Panc1 (cell line): Measurements from ENCODE around the gene OR13C3.

Experiments
- CTCF ChIP-seq: fragments of 450-650 bp; IDR thresholded peaks from 2 replicates; pipeline ENCODE4 v1.5.1; 2017; ENCODE audit warnings: mild to moderate bottlenecking
- POLR2AphosphoS5 ChIP-seq: IDR thresholded peaks from 2 replicates; pipeline ENCODE4 v1.6.1; 2012; ENCODE audit warnings: mild to moderate bottlenecking, low read depth, low read length, moderate library complexity
- SIN3A ChIP-seq: IDR thresholded peaks from 2 replicates; pipeline ENCODE4 v1.6.1; 2012; ENCODE audit warnings: low read depth, mild to moderate bottlenecking, low read length, moderate library complexity, borderline replicate concordance; ENCODE audit not compliant: insufficient read depth

GRCh38 chr9:104575456-104575855 is 38.8 kb upstream of the OR13C3 start:
- TF ChIP-seq CTCF (no peak), POLR2AphosphoS5 (no peak), SIN3A (no peak)
